AG10803 (cell line): ENCODE measurements around the gene GEMIN7.

Source experiments
- DNase-seq: peaks from one replicate; pipeline ENCODE4 v3.0.0; 2010; ENCODE audit warnings: low read depth
- H3K4me3 ChIP-seq: 2 replicates; pipeline ENCODE4 v1.5.1; 2011; ENCODE audit warnings: mild to moderate bottlenecking, low read length, control low read depth
- TF ChIP-seq, protein P1 (sequence below): conservative IDR thresholded peaks from 2 replicates; pipeline ENCODE4 v1.5.1; 2011; ENCODE audit warnings: mild to moderate bottlenecking, low read length, control low read depth, inconsistent platforms

Gene GEMIN7

DNA sequence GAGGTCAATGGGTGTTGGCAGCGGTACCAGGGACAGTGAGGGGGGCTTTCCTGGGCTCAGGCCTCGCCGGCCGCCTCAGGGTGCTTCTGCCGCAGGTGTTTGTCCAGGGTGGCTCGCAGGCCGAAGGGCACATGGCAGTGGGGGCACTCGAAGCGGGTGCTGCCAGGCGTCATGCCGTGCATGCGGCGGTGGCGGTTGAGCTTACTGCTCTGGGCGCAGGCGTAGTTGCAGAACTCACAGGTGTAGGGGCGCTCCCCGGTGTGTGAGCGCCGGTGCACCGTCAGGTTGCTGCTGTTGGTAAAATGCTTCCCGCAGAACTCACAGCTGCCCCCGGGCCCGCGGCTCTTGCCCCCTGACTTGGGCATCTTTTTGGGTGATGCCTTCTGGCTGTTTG, 7.5 kb upstream of the GEMIN7 start:
- TF ChIP-seq, protein P1, sequence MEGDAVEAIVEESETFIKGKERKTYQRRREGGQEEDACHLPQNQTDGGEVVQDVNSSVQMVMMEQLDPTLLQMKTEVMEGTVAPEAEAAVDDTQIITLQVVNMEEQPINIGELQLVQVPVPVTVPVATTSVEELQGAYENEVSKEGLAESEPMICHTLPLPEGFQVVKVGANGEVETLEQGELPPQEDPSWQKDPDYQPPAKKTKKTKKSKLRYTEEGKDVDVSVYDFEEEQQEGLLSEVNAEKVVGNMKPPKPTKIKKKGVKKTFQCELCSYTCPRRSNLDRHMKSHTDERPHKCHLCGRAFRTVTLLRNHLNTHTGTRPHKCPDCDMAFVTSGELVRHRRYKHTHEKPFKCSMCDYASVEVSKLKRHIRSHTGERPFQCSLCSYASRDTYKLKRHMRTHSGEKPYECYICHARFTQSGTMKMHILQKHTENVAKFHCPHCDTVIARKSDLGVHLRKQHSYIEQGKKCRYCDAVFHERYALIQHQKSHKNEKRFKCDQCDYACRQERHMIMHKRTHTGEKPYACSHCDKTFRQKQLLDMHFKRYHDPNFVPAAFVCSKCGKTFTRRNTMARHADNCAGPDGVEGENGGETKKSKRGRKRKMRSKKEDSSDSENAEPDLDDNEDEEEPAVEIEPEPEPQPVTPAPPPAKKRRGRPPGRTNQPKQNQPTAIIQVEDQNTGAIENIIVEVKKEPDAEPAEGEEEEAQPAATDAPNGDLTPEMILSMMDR, result no peak
- DNase-seq, result no peak
- H3K4me3 ChIP-seq, result no peak overlapping the region

DNA sequence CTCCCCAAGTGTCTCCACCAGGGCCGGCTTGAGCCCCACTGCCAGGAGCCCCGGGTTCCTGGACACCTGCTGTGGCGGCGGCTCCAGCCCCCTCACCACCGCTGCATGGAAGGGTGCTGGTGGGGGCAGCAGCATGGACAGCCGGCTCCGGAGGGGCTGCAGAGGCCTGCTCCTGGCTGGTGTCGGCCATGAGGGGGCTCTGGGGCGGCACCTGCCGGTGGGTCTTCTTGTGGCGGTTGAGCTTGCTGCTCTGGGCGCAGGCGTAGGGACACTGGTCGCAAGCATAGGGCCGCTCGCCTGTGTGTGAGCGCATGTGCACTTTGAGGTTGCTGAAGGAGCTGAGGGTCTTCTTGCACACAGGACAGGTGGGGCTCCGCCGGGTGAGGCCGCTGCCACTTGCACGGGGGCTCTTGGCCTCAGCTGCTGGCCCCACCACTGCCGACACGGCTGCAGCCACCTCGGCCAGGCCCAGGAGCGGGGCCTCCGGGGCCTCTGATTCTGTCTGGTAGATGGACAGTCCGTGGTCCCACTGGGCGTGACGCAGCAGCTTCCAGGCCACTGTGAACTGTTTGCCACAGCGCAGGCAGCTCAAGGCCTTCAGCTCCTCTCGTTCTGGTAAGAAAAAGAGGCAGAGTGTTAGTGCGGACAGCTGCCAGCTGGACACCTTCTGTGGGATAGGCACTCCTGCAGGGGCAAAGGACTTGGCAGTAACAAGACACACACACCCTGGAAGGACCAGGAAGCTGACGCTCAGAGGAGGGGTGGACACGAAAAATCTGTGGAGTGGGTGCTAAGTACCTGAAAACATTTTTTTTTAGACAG, 6.9 kb upstream of the GEMIN7 start:
- TF ChIP-seq, protein P1, result no peak
- H3K4me3 ChIP-seq, result no peak overlapping the region

DNA sequence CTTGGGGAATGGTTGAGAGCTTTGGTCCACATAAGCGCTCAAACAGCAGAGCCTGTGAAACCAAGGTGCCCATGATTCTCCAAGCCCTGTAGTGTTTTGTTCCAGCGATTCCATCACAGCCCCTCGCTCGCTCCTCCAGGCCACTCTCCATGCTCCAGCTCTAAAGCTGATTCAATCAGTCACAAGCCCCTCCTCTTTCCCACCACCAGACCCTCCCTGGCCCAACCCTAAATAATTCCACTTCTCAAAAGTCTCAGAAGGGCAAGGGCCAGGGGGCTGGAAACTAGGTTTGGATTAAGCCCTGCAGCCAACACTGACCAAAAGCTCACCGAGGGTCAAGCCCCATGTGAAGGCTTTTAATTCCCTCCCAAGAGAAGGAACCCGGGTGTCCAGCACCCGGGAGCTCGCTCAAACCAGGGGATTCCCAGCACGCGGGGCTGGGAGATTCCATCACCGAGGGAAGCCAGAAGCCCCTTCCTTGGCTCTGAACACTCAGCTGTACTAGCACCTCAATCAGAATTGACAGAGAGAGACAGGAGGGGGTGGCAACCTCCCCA, 4.2 kb upstream of the GEMIN7 start:
- TF ChIP-seq, protein P1, result no peak
- no peak for DNase-seq
- peak overlapping the region; percentile 27 for H3K4me3 ChIP-seq

More for the DNA sequence above, 6.9 kb upstream of the GEMIN7 start:
- no peak for DNase-seq

DNA sequence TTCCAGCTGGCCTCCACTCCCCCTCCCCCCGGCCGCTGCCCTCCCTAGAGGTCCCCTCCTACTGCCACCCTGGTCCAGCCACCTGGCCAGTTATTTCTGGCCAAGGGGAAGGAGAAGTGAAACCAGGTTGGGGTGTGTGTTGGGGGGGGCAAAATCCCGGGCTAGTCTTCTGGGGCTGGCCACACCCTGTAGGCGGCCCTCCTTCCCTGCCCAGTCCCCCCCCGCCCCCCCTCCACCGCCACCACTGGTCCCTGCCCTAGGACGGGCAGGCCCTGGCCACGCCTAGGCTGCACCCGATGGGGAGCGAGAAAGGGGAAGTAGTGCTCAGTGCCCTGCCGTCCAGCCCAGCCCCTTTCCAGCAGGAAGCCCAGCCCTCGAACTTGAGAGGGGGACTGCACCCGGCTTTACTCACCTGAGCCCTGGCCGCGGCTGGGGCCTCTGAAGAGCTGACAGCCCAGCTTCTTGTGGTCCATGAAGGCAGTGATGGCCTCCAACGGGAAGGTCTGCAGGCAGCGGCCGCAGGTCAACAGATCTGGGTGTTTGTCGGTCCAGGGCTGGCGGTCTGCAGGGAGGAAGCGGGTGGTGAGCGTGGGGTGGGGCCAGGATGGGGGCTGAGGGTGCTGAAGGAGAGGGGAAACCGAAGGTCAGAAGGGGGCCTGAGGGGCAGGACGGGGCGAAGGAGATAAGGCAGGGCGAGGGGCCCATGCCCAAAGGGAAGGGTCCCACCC, 3.6 kb upstream of the GEMIN7 start:
- peak; percentile 33 for DNase-seq
- TF ChIP-seq, protein P1, result no peak
- peak overlapping the region; percentile 53 for H3K4me3 ChIP-seq

DNA sequence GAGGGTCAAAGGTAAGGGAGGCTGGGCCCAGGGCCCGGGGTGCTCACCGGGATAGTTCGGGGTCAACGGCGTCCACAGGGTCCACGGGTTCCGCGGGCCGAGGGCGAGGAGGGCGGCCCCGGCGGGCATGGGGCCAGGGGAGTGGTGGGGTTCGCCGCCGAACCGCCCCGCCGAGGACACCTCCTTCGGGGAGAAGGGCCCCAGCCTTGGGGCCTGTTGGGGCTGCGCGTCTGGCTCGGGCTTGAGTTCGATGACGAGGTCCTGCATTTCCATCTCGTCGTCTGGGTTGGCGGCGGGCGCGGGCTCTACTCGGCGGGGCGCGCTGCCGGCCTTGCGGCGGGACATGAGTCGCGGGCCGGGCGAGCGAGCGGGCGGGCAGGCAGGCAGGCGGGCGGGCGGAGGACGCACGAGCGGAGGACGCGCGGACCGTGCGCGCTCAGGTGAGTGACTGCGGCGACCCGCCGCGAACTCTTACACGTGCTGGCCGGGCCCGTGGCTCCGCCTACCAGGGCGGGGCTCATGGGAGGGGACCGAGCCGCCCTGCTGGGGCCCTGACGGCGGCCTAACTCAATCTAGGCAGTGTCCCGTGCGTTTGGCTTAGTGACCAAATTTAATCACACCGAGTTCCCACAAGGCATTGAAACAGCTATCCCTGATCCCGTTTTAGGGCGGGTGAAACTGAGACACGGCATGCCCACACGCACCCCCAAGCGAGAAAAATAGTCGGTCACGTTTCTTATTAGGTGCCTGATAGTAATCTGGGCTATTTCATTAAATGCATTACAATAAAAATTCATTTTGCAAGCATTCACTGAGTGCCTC, 2.8 kb upstream of the GEMIN7 start, which contains the start of gene ZNF296:
ZNF296 (minus strand) TSS at position 450 of the 822 bp plus-strand sequence; CDS start at position 345, 105 bp downstream.
- no peak for DNase-seq
- TF ChIP-seq, protein P1, result no peak
- H3K4me3 ChIP-seq, result peak within 1 kb of the TSS; percentile 53

DNA sequence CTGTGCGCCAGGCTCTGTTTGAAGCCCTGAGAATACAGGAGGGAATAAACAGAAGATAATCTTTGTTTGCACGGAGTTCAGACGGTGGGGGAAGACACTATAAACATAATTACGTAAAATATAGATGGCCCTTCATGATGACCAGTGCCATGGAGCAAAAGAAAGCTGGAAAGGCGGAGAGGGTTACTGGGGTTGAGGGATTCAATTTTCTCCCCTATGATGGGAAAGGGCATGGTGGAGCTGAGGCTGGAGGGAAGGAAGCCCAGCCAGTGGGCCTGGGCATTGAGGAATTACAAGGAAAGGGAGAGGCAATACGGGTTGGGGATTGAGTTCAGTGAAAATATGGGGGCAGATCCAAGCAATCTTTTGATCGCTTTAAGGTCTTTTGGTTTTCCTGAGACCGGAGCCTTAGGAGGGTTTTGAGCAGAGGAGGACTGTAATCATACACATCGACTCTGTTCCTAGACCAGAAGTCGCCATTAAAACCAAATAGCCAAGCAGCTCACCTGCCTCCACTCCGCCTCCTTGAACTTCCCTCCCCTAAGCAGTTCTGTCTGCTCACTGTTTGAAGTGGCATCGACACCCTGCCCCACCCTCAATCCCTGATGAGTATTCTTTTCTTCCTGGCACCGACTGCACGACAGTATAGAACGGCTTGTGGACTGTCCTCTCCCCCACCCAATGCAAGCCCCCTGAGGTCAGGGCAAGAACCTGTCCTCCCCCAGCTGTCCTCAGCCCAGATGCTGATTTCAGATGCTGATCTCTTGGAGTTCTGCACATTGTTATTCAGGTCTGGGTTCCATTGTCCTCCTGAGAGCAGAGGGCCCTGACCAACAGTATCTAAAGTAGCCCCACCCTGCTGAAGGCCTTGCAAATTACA, 2.0 kb upstream of the GEMIN7 start:
- DNase-seq, result no peak
- H3K4me3 ChIP-seq, result peak overlapping the region; percentile 53; the same call in 1 of the 2 replicates
- TF ChIP-seq, protein P1, result no peak
